Caco-2 (cell line): ENCODE results near the gene MICU2. TPM values are rescaled to one million over a fixed set of nuclear protein-coding genes. Genes with fewer than 3 reads are reported as not detected.
A peak's percentile ranks its signal among the peaks of the same experiment; 100 is the strongest.

Experiments used
- BruUV-seq: library from RNA; stranded (reverse); fragments of 400-500 nt; replicated peaks from 2 replicates; lab custom pipeline; 2021; lab: Mats Ljungman, UMichigan
- CTCF ChIA-PET: fragments of 300-600 bp; sonication (Branson Sonifier 250); formaldehyde crosslinking; loops from one replicate; lab custom pipeline; 2022; ENCODE audit warnings: antibody characterized with exemption; lab: Charles Lee
- POLR2A ChIA-PET: fragments of 300-600 bp; sonication (Branson Sonifier 250); formaldehyde crosslinking; loops from one replicate; lab custom pipeline; 2022; ENCODE audit warnings: antibody characterized with exemption; lab: Charles Lee
- DNase-seq, 2 experiments: peaks; one replicate each; pipeline versions ENCODE4 v3.0.0 to v3.0.0-alpha.2; 2020 to 2022
- H3K27me3 ChIP-seq: replicated peaks from 2 replicates; pipeline ENCODE4 v1.6.0; 2011; ENCODE audit warnings: low read length; ENCODE audit not compliant: control insufficient read depth, insufficient read depth
- H3K36me3 ChIP-seq: 2 replicates; pipeline ENCODE4 v1.5.1; 2011; ENCODE audit warnings: low read length; ENCODE audit not compliant: control insufficient read depth, insufficient read depth
- H3K4me1 ChIP-seq: fragments of 250-450 bp; sonication (Bioruptor Pico); 2 replicates; pipeline ENCODE4 v1.5.1; 2020; ENCODE audit warnings: mild to moderate bottlenecking
- H3K4me3 ChIP-seq: 2 replicates; pipeline ENCODE4 v1.5.1; 2011; ENCODE audit warnings: low read depth, mild to moderate bottlenecking, control low read depth, low read length
- H3K9me3 ChIP-seq: fragments of 250-450 bp; sonication (Bioruptor Pico); 2 replicates; pipeline ENCODE4 v1.5.1; 2020; ENCODE audit warnings: mild to moderate bottlenecking, moderate library complexity
- H3K27ac Mint-ChIP-seq: one replicate; pipeline ENCODE4 v1.8.0; 2022; ENCODE audit warnings: mixed read lengths; ENCODE audit not compliant: unreplicated experiment
- H3K27me3 Mint-ChIP-seq: one replicate; pipeline ENCODE4 v1.8.0; 2022; ENCODE audit warnings: mixed read lengths; ENCODE audit not compliant: insufficient read depth, unreplicated experiment
- H3K36me3 Mint-ChIP-seq: one replicate; pipeline ENCODE4 v1.8.0; 2022; ENCODE audit warnings: mild to moderate bottlenecking, mixed read lengths; ENCODE audit not compliant: insufficient read depth, unreplicated experiment
- H3K4me1 Mint-ChIP-seq: one replicate; pipeline ENCODE4 v1.8.0; 2022; ENCODE audit warnings: low read depth, mixed read lengths; ENCODE audit not compliant: unreplicated experiment
- H3K4me3 Mint-ChIP-seq: one replicate; pipeline ENCODE4 v1.8.0; 2022; ENCODE audit warnings: mild to moderate bottlenecking, moderate library complexity, mixed read lengths; ENCODE audit not compliant: unreplicated experiment
- H3K9me3 Mint-ChIP-seq: one replicate; pipeline ENCODE4 v1.8.0; 2022; ENCODE audit warnings: mixed read lengths; ENCODE audit not compliant: unreplicated experiment
- intact Hi-C: fragments of 100-400 bp; cut with micrococcal nuclease; formaldehyde crosslinking; loops from one replicate; pipeline ENCODE4 v1.10.0; 2022; ENCODE audit not compliant: unreplicated experiment
- total RNA-seq: library from RNA; stranded (reverse); gene quantifications from 2 replicates; pipeline ENCODE4 v1.2.3, GENCODE V29; 2022
- TF ChIP-seq, protein P1 (sequence below), 2 experiments: fragments of 200-600 bp in 1 of 2; IDR thresholded peaks; 1 replicate in 1 of 2; 2 replicates in 1 of 2; pipeline versions ENCODE4 v1.5.1 to v1.8.0; 2011 to 2022; ENCODE audit warnings: antibody characterized with exemption in 1 of 2, control low read depth in 1 of 2, inconsistent platforms in 1 of 2, low read depth in 1 of 2, low read length in 1 of 2, mild to moderate bottlenecking in 1 of 2, moderate library complexity in 1 of 2; ENCODE audit not compliant: insufficient read depth in 1 of 2, severe bottlenecking in 1 of 2, unreplicated experiment in 1 of 2

Gene MICU2
- total RNA-seq, 1 experiment from 2014 or later: 43.1 TPM

GRCh38 chr13:21528616-21529015 is 75.4 kb downstream of the MICU2 start:
- no peak for DNase-seq
- peaks cover 3% of the 10 kb centered on the region for H3K36me3 ChIP-seq
- no peaks in the 10 kb centered on the region for H3K9me3 ChIP-seq
- TF ChIP-seq, protein P1, sequence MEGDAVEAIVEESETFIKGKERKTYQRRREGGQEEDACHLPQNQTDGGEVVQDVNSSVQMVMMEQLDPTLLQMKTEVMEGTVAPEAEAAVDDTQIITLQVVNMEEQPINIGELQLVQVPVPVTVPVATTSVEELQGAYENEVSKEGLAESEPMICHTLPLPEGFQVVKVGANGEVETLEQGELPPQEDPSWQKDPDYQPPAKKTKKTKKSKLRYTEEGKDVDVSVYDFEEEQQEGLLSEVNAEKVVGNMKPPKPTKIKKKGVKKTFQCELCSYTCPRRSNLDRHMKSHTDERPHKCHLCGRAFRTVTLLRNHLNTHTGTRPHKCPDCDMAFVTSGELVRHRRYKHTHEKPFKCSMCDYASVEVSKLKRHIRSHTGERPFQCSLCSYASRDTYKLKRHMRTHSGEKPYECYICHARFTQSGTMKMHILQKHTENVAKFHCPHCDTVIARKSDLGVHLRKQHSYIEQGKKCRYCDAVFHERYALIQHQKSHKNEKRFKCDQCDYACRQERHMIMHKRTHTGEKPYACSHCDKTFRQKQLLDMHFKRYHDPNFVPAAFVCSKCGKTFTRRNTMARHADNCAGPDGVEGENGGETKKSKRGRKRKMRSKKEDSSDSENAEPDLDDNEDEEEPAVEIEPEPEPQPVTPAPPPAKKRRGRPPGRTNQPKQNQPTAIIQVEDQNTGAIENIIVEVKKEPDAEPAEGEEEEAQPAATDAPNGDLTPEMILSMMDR (IDR thresholded peaks at IDR 0.05; ENCODE audit: insufficient read depth in 1 of 2, low read depth in 1 of 2, low read length in 1 of 2, severe bottlenecking in 1 of 2, unreplicated experiment in 1 of 2): no peak
- H3K9me3 Mint-ChIP-seq: no peaks in the 10 kb centered on the region
- CTCF ChIA-PET: no interaction called here
- no peak overlapping the region for H3K4me3 ChIP-seq
- intact Hi-C loops: loop anchor here (5.0 kb wide), 1 partner anchor 74 kb away; the partner anchor contains the start of gene MICU2
- H3K27me3 Mint-ChIP-seq: no peaks in the 10 kb centered on the region
- no TSS peak for BruUV-seq
- peaks cover 15% of the 10 kb centered on the region for H3K36me3 Mint-ChIP-seq
- H3K4me1 ChIP-seq: peaks cover 12% of the 10 kb centered on the region
- H3K4me1 Mint-ChIP-seq: peaks cover 19% of the 10 kb centered on the region
- POLR2A ChIA-PET: interaction anchor here (0.5 kb wide), 1 partner anchor 75 kb away, joined by 3 read pairs; no protein-coding TSS in a partner anchor
- H3K27ac Mint-ChIP-seq: no peak overlapping the region
- no peak overlapping the region for H3K4me3 Mint-ChIP-seq
- H3K27me3 ChIP-seq: no peaks in the 10 kb centered on the region

GRCh38 chr13:21526707-21527540 is 77.0 kb downstream of the MICU2 start:
- ChIA-PET CTCF (no interaction called here), POLR2A (interaction anchor here (0.6 to 1.9 kb wide), 2 partner anchors 77 to 143 kb away, joined by 3 to 5 read pairs; partner anchors contain the start of gene MICU2)
- Mint-ChIP-seq H3K4me3 (peak overlapping the region; percentile 39), H3K27me3 (no peaks in the 10 kb centered on the region), H3K36me3 (peaks cover 17% of the 10 kb centered on the region), H3K27ac (no peak overlapping the region), H3K4me1 (peaks cover 9% of the 10 kb centered on the region), H3K9me3 (no peaks in the 10 kb centered on the region)
- Histone ChIP-seq H3K4me3 (no peak overlapping the region), H3K27me3 (no peaks in the 10 kb centered on the region), H3K4me1 (peaks cover 12% of the 10 kb centered on the region), H3K9me3 (no peaks in the 10 kb centered on the region), H3K36me3 (peaks cover 3% of the 10 kb centered on the region)
- TF ChIP-seq, protein P1 (IDR thresholded peaks at IDR 0.05; ENCODE audit: insufficient read depth in 1 of 2, low read depth in 1 of 2, low read length in 1 of 2, severe bottlenecking in 1 of 2, unreplicated experiment in 1 of 2): no peak
- intact Hi-C loops: loop anchor here (5.0 kb wide), 1 partner anchor 75 kb away; the partner anchor contains the start of gene MICU2
- peak; percentile 27 to 40 for DNase-seq
- BruUV-seq: no TSS peak

DNA sequence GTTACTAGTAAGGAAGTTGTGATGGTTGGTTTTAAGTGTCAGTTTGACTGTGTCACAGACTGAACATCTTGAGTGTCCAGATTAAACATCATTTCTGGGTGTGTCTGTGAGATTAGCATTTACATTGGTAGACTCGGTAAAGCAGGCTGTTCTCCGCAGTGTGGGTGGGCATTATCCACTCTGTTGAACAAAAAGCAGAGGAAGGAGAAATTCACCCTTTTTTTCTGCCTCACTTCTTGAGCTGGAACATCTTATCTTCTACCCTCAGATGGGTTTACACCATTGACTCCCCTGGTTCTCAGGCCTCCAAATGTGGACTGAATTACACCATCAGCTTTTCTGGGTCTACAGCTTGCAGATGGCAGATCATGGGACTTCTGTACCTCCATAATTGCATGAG is 81.1 kb downstream of the MICU2 start:
- intact Hi-C loops: no loop called here
- H3K36me3 ChIP-seq: no peaks in the 10 kb centered on the region
- H3K4me3 ChIP-seq: no peak overlapping the region
- Mint-ChIP-seq H3K4me1 (peaks cover 15% of the 10 kb centered on the region), H3K36me3 (peaks cover 30% of the 10 kb centered on the region), H3K27ac (no peak overlapping the region), H3K9me3 (no peaks in the 10 kb centered on the region), H3K4me3 (no peak overlapping the region), H3K27me3 (no peaks in the 10 kb centered on the region)
- TF ChIP-seq, protein P1 (IDR thresholded peaks at IDR 0.05; ENCODE audit: insufficient read depth in 1 of 2, low read depth in 1 of 2, low read length in 1 of 2, severe bottlenecking in 1 of 2, unreplicated experiment in 1 of 2): no peak
- H3K4me1 ChIP-seq: peaks cover 8% of the 10 kb centered on the region
- POLR2A ChIA-PET: no interaction called here
- H3K9me3 ChIP-seq: no peaks in the 10 kb centered on the region
- no peaks in the 10 kb centered on the region for H3K27me3 ChIP-seq
- DNase-seq: no peak
- no TSS peak for BruUV-seq
- CTCF ChIA-PET: no interaction called here
